OCI-LY7 (cell line): ENCODE results near the gene TSHZ2.

Experiments
- CTCF ChIP-seq: fragments of 200-600 bp; sonication (generic); conservative IDR thresholded peaks from 2 replicates; pipeline ENCODE4 v1.5.1; 2014; ENCODE audit warnings: mild to moderate bottlenecking, antibody characterized with exemption, low read length, moderate library complexity, mixed read lengths
- EZH2phosphoT487 ChIP-seq: fragments of 200-600 bp; sonication (generic); IDR thresholded peaks from 2 replicates; pipeline ENCODE4 v1.6.1; 2018; ENCODE audit warnings: low read depth, borderline replicate concordance, mild to moderate bottlenecking, mixed run types, antibody characterized with exemption, low read length, moderate library complexity, mixed read lengths

GRCh38 chr20:53174454-53174853 is 202.3 kb downstream of the TSHZ2 start:
- TF ChIP-seq CTCF (no peak), EZH2phosphoT487 (no peak)
